Heart right ventricle (tissue), 16 donors: ENCODE data around the gene CALCR. TPM values are rescaled to one million over a fixed set of nuclear protein-coding genes. Genes with fewer than 3 reads are reported as not detected.

Source experiments
- ATAC-seq, 8 donors: fragments of 200-7000 bp; cut with Tn5 transposase; one replicate each; pipeline ENCODE4 v1.9.1; 2020; ENCODE audit warnings: mild to moderate bottlenecking in 8 of 8, moderate library complexity in 8 of 8, moderate number of reproducible peaks in 1 of 8
- DNase-seq, 2 donors: peaks; one replicate each; pipeline ENCODE4 v3.0.0-alpha.2; 2020
- H3K27ac ChIP-seq, 10 donors: fragments of 200-600 bp; sonication (generic) in 2 of 10; one replicate each; pipeline versions ENCODE4 v1.5.0 to v1.8.0; 2020 to 2022; ENCODE audit warnings: mild to moderate bottlenecking in 3 of 10
- H3K27me3 ChIP-seq, 7 donors: fragments of 200-600 bp; one replicate each; pipeline ENCODE4 v1.8.0; 2021 to 2022; ENCODE audit warnings: mild to moderate bottlenecking in 2 of 7
- H3K36me3 ChIP-seq, 9 donors: fragments of 200-600 bp; sonication (generic) in 1 of 9; one replicate each; pipeline versions ENCODE4 v1.5.0 to v1.8.0; 2020 to 2022; ENCODE audit warnings: mild to moderate bottlenecking in 2 of 9
- H3K4me1 ChIP-seq, 9 donors: fragments of 200-600 bp; sonication (generic) in 1 of 9; one replicate each; pipeline versions ENCODE4 v1.5.0 to v1.8.0; 2020 to 2022; ENCODE audit warnings: mild to moderate bottlenecking in 4 of 9
- H3K4me3 ChIP-seq, 10 donors: fragments of 200-600 bp; sonication (generic) in 2 of 10; one replicate each; pipeline versions ENCODE4 v1.5.0 to v1.8.0; 2020 to 2022; ENCODE audit warnings: mild to moderate bottlenecking in 7 of 10, moderate library complexity in 2 of 10
- H3K9me3 ChIP-seq, 11 donors: fragments of 200-600 bp in 10 of 11; sonication (generic) in 2 of 11; one replicate each; pipeline versions ENCODE4 v1.5.0 to v1.8.0; 2013 to 2022; ENCODE audit warnings: mild to moderate bottlenecking in 2 of 11, control low read depth in 1 of 11, moderate library complexity in 1 of 11
- WGBS, 2 donors: extraction: QIAGEN DNeasy Blood & Tissue Kit; methylation state at CpG; one replicate each; pipeline ENCODE4 v1.1.7; 2013; ENCODE audit warnings: inconsistent platforms in 1 of 2; 5-methylcytosine and 5-hydroxymethylcytosine counted together
- intact Hi-C, 10 donors: fragments of 100-400 bp; cut with DNase I; formaldehyde crosslinking; loops; one replicate each; pipeline versions ENCODE4 v1.11.1 to v1.14.2; 2022
- polyA plus RNA-seq, 2 donors: library from polyadenylated mRNA; stranded (reverse); fragments of 200-250 nt; gene quantifications; one replicate each; pipeline ENCODE4 v1.2.3, GENCODE V29; 2013
- total RNA-seq, 10 donors: library from RNA; stranded (reverse); fragmentation: NEBNext Ultra II Directional in 3 of 10; extraction: Animal tissue kit (Norgen Biotek cat#: 25700) in 3 of 10; gene quantifications; one replicate each; pipeline versions ENCODE4 v1.2.1 to v1.2.4, GENCODE V29; 2021 to 2023
- TF ChIP-seq, protein P1 (sequence below), 9 donors: fragments of 200-600 bp; sonication (generic) in 2 of 9; IDR thresholded peaks; one replicate each; pipeline versions ENCODE4 v1.5.0 to v1.8.0; 2021 to 2022; ENCODE audit warnings: antibody characterized with exemption in 9 of 9, mild to moderate bottlenecking in 5 of 9, moderate library complexity in 1 of 9
- donor health status: Arrhythmogenic right ventricular cardiomyopathy.
- donor health status: ischemic (EF 13 %, LVEDD 7.1; RV severe dilation, severe dysfunction).
- donor health status: healthy with polysubstance abuse.
- donor health status: DM: no; HTN: yes; CAD: no.
- donor health status: DM: no; HTN: no; CAD: no.
- donor health status: ischemic (EF 25% LVEDD 6.9; RV normal size, moderate dysfunction).
- donor health status: ischemic (EF 25% LVEDD 5.7; RV mildly dilated, moderate dysfunction).
- donor health status: healthy.
- donor health status: DM: yes; HTN: yes; CAD: no.
- donor health status: Ischemic cardiomyopathy.
- donor health status: ischemic (EF 35%, LVEDD 5.7; RV mildly dilated, moderate dysfunction).
- donor health status: nonischemic (EF 11% LVEDD 7.7; RV severe dilation, severe dysfunction).
- donor health status: DM: yes; HTN: yes; CAD: no.
- donor health status: PGD.
- donor health status: ischemic (EF 29% LVEDD 5.4; RV normal size, mild dysfunction).
- donor health status: nonischemic (EF 23%, LVEDD 6.1; RV moderate dilation, normal function).

The CALCR gene
- total and polyA plus RNA-seq, 12 donors = 0.10 to 0.12 TPM; not detected in 10

DNA sequence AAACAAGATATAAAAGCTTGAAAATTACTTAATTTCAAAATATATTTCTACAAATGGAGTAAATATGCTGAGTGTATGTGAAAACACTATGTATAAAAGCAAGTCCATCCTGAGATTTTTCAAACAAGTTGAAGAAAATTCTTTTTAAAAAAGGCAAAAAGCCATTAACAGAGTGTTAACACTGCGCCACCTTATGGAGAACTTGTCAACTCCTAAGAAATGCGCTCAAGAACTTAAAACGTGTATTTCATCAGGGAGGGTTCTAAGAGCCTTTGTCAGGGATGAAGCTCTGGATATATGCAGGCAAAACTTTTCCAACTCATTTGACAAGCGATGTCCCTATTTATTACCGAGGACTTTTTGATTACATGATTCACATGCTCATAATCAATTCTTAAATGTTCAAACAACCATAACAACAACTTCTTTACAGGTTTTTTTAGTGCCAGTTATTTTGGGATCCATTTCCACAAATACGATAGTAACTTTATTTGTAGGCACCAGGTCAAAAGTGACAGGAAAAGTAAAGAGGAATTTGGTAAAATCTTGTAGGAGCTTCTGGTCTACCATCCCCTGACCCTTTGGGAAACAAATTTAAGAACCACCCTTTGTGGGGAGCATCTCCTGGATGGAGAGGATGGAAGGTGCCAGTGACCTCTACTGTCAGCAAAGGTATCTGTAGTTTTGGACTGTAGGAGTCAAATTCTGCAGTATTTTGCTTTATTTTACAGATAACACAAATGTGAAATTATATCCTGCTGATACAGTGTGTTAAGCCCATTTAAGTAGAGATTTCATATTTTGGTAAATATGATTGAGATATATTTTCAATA lies 23.2 kb downstream of the CALCR start:
- ATAC-seq = no peak
- no peak overlapping the region for H3K27ac ChIP-seq
- H3K9me3 ChIP-seq = no peaks in the 10 kb centered on the region
- H3K4me3 ChIP-seq = no peak overlapping the region
- TF ChIP-seq, protein P1, sequence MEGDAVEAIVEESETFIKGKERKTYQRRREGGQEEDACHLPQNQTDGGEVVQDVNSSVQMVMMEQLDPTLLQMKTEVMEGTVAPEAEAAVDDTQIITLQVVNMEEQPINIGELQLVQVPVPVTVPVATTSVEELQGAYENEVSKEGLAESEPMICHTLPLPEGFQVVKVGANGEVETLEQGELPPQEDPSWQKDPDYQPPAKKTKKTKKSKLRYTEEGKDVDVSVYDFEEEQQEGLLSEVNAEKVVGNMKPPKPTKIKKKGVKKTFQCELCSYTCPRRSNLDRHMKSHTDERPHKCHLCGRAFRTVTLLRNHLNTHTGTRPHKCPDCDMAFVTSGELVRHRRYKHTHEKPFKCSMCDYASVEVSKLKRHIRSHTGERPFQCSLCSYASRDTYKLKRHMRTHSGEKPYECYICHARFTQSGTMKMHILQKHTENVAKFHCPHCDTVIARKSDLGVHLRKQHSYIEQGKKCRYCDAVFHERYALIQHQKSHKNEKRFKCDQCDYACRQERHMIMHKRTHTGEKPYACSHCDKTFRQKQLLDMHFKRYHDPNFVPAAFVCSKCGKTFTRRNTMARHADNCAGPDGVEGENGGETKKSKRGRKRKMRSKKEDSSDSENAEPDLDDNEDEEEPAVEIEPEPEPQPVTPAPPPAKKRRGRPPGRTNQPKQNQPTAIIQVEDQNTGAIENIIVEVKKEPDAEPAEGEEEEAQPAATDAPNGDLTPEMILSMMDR (IDR thresholded peaks at IDR 0.05) = peak in 6 of 9 donors; percentile 32 to 52 (median 36)
- no peak for DNase-seq
- 18 to 19% methylated on average over 6 of the region's 6 CpGs for WGBS, 2 donors
- intact Hi-C loops = loop anchor here in 2 of 10 donors (5.0 to 10.0 kb wide), 2 partner anchors 304 to 306 kb away; no protein-coding TSS in a partner anchor
- H3K27me3 ChIP-seq = peaks cover 0 to 6% (median 0%) of the 10 kb centered on the region in 7 donors
- H3K4me1 ChIP-seq = no peaks in the 10 kb centered on the region
- no peaks in the 10 kb centered on the region for H3K36me3 ChIP-seq

DNA sequence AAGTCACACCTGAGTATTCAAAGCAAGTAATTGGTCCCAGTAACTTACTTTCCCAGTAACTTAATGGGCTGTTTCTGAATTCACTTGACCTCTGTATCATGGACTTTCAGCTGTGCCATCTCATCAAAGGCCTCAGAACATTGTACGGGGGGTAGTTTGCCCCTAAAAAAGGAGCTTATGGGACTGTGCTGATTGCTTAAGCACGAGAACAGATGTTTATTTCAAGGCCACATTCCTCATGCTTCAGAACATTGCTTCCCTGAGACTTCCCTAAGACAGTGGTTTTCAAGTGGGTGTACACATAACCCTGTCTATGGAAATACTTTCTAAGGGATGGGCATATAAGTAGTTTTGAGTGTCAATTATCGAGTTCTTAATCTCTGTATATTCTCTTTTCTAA lies 26.8 kb downstream of the CALCR start:
- TF ChIP-seq, protein P1 (IDR thresholded peaks at IDR 0.05) = no peak
- intact Hi-C loops = no loop called here
- ATAC-seq = no peak
- no peak overlapping the region for H3K4me3 ChIP-seq
- H3K27me3 ChIP-seq = peaks cover 0 to 6% (median 0%) of the 10 kb centered on the region in 7 donors
- no peaks in the 10 kb centered on the region for H3K36me3 ChIP-seq
- H3K9me3 ChIP-seq = no peaks in the 10 kb centered on the region
- no peaks in the 10 kb centered on the region for H3K4me1 ChIP-seq
- no peak overlapping the region for H3K27ac ChIP-seq
- 64 to 67% methylated on average over 3 of the region's 3 CpGs for WGBS, 2 donors
- DNase-seq = no peak

DNA sequence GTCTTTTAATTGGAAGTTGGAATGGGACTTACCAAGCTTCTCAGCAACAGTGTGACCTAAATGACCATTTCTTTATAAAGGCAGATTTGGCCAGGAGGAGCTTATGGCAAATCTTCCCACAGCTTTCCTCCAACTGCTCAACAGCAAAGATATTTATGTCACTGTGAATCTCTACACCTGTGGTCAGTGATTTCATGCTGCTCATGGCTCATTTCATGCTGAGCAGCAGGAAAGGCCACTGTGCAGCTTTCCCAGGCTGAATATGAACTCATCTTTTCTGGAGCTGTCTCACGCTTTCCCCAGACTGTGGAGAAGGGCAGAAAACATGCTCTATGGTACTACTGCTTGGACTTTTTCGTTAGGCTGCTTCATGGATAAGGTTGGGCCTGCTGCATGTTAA lies 29.8 kb downstream of the CALCR start:
- DNase-seq (no peak), ATAC-seq (no peak)
- Histone ChIP-seq H3K4me3 (no peak overlapping the region), H3K4me1 (no peaks in the 10 kb centered on the region), H3K27me3 (peaks cover 0 to 5% (median 0%) of the 10 kb centered on the region in 7 donors), H3K9me3 (no peaks in the 10 kb centered on the region), H3K27ac (no peak overlapping the region), H3K36me3 (no peaks in the 10 kb centered on the region)
- intact Hi-C loops = no loop called here
- TF ChIP-seq, protein P1 (IDR thresholded peaks at IDR 0.05) = no peak
- WGBS, 2 donors = 55 to 58% methylated on average over 2 of the region's 2 CpGs

DNA sequence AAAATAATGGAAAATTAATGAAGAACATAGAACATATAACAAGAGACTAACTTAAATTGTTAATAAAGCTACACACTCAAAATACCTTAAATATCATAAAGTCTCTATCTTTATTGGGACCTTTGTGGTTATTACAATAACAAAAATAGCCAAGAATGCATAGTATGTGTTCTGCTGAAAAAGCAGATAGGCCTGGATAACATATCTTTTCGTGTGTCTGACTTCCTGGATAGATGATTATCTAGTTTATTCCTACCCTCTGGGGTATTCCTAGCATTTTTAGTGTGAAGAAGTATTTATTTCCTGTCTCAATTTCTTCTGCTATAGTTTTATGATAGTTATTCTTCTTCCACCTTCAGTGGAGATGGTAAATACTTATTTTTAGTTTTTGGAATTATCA lies 36.5 kb downstream of the CALCR start:
- no peak overlapping the region for H3K27ac ChIP-seq
- intact Hi-C loops = no loop called here
- no peaks in the 10 kb centered on the region for H3K36me3 ChIP-seq
- H3K4me1 ChIP-seq = no peaks in the 10 kb centered on the region
- no peak for DNase-seq
- WGBS, 2 donors = 8 to 21% methylated on average over 1 of the region's 1 CpG
- no peaks in the 10 kb centered on the region for H3K9me3 ChIP-seq
- H3K27me3 ChIP-seq = no peaks in the 10 kb centered on the region
- ATAC-seq = no peak
- no peak overlapping the region for H3K4me3 ChIP-seq
- TF ChIP-seq, protein P1 (IDR thresholded peaks at IDR 0.05) = no peak
